ENCODE results near the gene ITGA11. TPM values are rescaled to one million over a fixed set of nuclear protein-coding genes. Genes with fewer than 3 reads are reported as not detected.

Gene ITGA11
- total RNA-seq, 1 experiment from 2014 or later, result 0.70 TPM

GRCh38 chr15:68442041-68442440, 10.1 kb upstream of the ITGA11 start:
- no peak for DNase-seq
- no peak overlapping the region for H3K27ac ChIP-seq
- no peaks in the 10 kb centered on the region for H4K20me1 ChIP-seq (ENCODE audit: insufficient read depth)
- no peaks in the 10 kb centered on the region for H3K9me3 ChIP-seq (ENCODE audit: insufficient read depth, low read depth)
- H2AFZ ChIP-seq, result no peak overlapping the region
- ChIA-PET POLR2A (ENCODE audit: unreplicated experiment) (no interaction called here), CTCF (interaction anchor here (0.6 kb wide), 1 partner anchor 434 kb away, joined by 4 read pairs; no protein-coding TSS in a partner anchor)
- no peak overlapping the region for H3K4me3 ChIP-seq
- H3K4me2 ChIP-seq, result no peak overlapping the region
- H3K4me1 ChIP-seq (replicated peaks; ENCODE audit: insufficient read depth), result no peaks in the 10 kb centered on the region
- no TSS peak for BruUV-seq (replicated peaks)
- H3K27me3 ChIP-seq (ENCODE audit: insufficient read depth, low read depth), result peaks cover 46% of the 10 kb centered on the region
- TF ChIP-seq EZH2 (IDR thresholded peaks at IDR 0.05; ENCODE audit: low read depth), result no peak
- no peak for TF ChIP-seq CTCF (conservative IDR thresholded peaks at IDR 0.05)
- intact Hi-C loops (cut with micrococcal nuclease; ENCODE audit: unreplicated experiment), result loop anchor here (10.0 kb wide), 1 partner anchor 83 kb away; no protein-coding TSS in a partner anchor
- no peaks in the 10 kb centered on the region for H3K36me3 ChIP-seq (ENCODE audit: low read depth)
- H3K9me2 ChIP-seq (ENCODE audit: insufficient read depth), result no peaks in the 10 kb centered on the region
- no peaks in the 10 kb centered on the region for H3F3A ChIP-seq (ENCODE audit: insufficient read depth, low read depth)
- H3K79me2 ChIP-seq (ENCODE audit: low read depth), result no peaks in the 10 kb centered on the region

- Histone ChIP-seq H3K79me2 (ENCODE audit: low read depth) (no peaks in the 10 kb centered on the region), H3K36me3 (ENCODE audit: low read depth) (no peaks in the 10 kb centered on the region), H3K4me3 (no peak overlapping the region), H3K4me2 (no peak overlapping the region), H3F3A (ENCODE audit: insufficient read depth, low read depth) (no peaks in the 10 kb centered on the region), H2AFZ (no peak overlapping the region), H3K27ac (no peak overlapping the region), H3K4me1 (replicated peaks; ENCODE audit: insufficient read depth) (no peaks in the 10 kb centered on the region), H4K20me1 (ENCODE audit: insufficient read depth) (no peaks in the 10 kb centered on the region), H3K9me3 (ENCODE audit: insufficient read depth, low read depth) (no peaks in the 10 kb centered on the region), H3K9me2 (ENCODE audit: insufficient read depth) (no peaks in the 10 kb centered on the region), H3K27me3 (ENCODE audit: insufficient read depth, low read depth) (peaks cover 53% of the 10 kb centered on the region)
- no TSS peak for BruUV-seq (replicated peaks)
- ChIA-PET POLR2A (ENCODE audit: unreplicated experiment) (no interaction called here), CTCF (no interaction called here)
- DNase-seq, result no peak
- intact Hi-C loops (cut with micrococcal nuclease; ENCODE audit: unreplicated experiment), result loop anchor here (10.0 kb wide), 1 partner anchor 84 kb away; no protein-coding TSS in a partner anchor
- TF ChIP-seq EZH2 (IDR thresholded peaks at IDR 0.05; ENCODE audit: low read depth) (no peak), CTCF (conservative IDR thresholded peaks at IDR 0.05) (no peak)
These were observed 9.2 kb upstream of the ITGA11 start for GRCh38 chr15:68441045-68441743.

- H3K79me2 ChIP-seq (ENCODE audit: low read depth), result no peaks in the 10 kb centered on the region
- BruUV-seq (replicated peaks), result no TSS peak
- H3K9me2 ChIP-seq (ENCODE audit: insufficient read depth), result no peaks in the 10 kb centered on the region
- TF ChIP-seq CTCF (conservative IDR thresholded peaks at IDR 0.05) (no peak), EZH2 (IDR thresholded peaks at IDR 0.05; ENCODE audit: low read depth) (no peak)
- POLR2A ChIA-PET (ENCODE audit: unreplicated experiment), result no interaction called here
- H3K4me2 ChIP-seq, result no peak overlapping the region
- no peak overlapping the region for H3K27ac ChIP-seq
- DNase-seq, result no peak
- CTCF ChIA-PET, result no interaction called here
- no peaks in the 10 kb centered on the region for H3K9me3 ChIP-seq (ENCODE audit: insufficient read depth, low read depth)
- H2AFZ ChIP-seq, result no peak overlapping the region
- no peak overlapping the region for H3K4me3 ChIP-seq
- no peaks in the 10 kb centered on the region for H4K20me1 ChIP-seq (ENCODE audit: insufficient read depth)
- H3K27me3 ChIP-seq (ENCODE audit: insufficient read depth, low read depth), result peaks cover 54% of the 10 kb centered on the region
- H3K4me1 ChIP-seq (replicated peaks; ENCODE audit: insufficient read depth), result no peaks in the 10 kb centered on the region
- H3K36me3 ChIP-seq (ENCODE audit: low read depth), result no peaks in the 10 kb centered on the region
- H3F3A ChIP-seq (ENCODE audit: insufficient read depth, low read depth), result no peaks in the 10 kb centered on the region
- intact Hi-C loops (cut with micrococcal nuclease; ENCODE audit: unreplicated experiment), result loop anchor here (10.0 kb wide), 1 partner anchor 85 kb away; no protein-coding TSS in a partner anchor
These were observed 8.2 kb upstream of the ITGA11 start for GRCh38 chr15:68440136-68440535.

Measured in PC-9 (cell line).